GM19240 (cell line): ENCODE data around the gene TAGLN.
"Not testable (repeated sequence)": the region's sequence is repeated elsewhere in the genome, so short reads cannot be mapped to it uniquely, and the experiment has no call there.

Experiments used
- DNase-seq: peaks from one replicate; pipeline ENCODE4 v3.0.0; 2011; ENCODE audit warnings: low spot score; ENCODE audit not compliant: insufficient read length

The TAGLN gene

DNA sequence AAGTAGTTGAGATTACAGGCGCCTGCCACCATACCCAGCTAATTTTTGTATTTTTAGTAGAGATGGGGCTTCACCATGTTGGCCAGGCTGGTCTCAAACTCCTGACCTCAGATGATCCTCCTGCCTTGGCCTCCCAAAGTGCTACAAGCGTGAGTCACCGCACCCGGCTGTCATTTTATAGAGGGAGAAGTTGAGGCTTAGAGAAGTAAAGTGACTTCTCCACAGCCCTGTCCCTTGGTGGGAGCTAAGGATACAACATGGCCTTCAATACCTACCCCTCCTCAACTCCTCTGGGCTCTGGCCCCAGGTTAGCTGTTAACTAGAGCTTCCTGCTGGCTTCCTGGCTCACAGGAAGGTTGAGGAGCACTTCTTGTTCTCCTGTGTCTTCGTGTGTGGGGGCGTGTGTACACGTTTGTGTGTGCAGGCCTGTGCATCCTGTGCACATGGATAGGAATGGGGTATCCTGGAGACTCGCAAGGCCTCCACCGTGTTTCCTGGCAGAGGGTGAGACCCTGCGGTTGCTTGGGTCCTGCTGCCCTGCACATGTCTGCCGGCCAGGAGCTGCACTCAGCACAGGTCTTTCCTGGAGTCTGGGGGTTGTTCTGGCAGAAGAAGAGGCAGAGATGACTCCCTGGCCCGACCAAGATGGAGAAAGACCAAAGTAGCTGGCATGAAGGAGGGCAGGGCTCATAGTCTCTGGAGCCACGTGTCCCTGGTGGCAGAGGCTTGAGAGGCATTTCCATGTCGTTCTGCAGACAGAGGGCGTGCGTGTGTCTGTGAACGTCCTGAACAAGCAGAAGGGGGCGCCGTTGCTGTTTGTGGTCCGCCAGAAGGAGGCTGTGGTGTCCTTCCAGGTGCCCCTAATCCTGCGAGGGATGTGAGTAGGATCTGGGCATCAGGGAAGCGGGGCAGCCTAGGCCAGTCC, 18.2 kb upstream of the TAGLN start:
- peak; percentile 58 for DNase-seq

DNA sequence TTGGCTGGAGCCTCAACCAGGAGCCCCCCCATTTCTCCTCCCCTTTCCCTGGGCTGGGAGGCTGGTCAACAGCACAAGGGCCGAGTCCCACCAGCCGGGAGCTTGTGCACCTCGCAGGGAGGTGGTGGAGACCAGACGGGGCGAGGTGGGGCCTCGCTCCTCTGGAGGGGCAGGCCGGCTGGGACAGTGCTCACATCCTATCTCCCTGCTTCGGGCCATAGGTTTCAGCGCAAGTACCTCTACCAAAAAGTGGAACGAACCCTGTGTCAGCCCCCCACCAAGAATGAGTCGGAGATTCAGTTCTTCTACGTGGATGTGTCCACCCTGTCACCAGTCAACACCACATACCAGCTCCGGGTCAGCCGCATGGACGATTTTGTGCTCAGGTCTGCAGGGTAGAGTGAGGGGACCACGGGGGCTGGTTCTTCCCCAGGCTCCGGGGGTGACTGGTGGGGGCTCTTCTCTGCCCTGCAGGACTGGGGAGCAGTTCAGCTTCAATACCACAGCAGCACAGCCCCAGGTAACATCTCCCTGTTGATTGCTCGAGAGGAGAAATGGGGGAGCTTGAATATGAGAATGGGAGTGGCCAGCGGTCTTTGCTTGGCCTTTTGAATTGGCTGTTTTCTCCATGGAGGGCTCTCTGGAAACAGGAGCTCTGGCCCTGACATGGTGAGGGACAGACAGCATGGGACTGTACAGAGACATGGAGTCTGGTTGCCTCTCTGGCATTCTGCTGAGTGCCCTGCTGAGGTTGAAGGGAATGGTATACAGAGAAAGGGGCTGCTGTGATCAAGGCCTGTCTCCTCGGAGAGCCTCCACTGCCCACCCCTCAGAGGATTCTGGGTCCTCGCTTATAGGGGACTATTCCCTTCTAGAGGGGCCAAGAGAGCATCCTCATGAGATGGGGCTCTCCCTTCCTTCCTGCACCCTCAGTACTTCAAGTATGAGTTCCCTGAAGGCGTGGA, 17.3 kb upstream of the TAGLN start:
- no peak for DNase-seq

- DNase-seq: no peak
Measured at GRCh38 chr11:117182551-117182935, 16.6 kb upstream of the TAGLN start.

- DNase-seq: not testable (repeated sequence)
Measured at GRCh38 chr11:117183178-117183577, 16.0 kb upstream of the TAGLN start.

- DNase-seq: no peak
Measured at GRCh38 chr11:117183724-117184349, 15.3 kb upstream of the TAGLN start.

DNA sequence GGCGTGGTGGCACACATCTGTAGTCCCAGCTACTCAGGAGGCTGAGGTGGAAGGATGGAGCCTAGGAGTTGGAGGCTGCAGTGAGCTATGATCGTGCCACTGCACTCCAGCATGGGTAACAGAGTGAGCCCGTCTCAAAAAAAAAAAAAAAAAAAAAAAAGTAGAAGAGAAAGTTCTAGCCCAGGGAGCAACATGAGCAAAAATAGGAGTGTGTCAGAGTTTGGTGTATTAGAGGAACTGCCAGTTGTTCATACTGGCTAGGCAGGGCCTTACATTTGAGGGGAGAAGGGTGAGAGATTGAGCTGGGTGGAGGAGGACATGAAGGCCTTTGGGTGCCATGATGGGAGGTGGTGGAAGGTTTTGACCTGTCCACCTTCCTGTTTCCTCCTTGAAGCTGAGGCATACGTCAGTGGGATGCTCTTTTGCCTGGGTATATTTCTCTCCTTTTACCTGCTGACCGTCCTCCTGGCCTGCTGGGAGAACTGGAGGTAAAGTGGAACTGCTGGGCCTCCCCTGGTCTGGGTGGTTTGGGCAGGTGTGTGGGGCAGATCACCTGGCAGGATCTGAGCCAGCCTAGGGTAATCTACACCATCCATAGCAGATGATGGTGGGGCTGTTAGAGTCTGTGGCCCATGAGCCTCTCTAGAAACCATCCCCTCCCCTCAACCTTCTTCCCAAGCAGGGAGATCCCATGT, 13.3 kb upstream of the TAGLN start:
- no peak for DNase-seq

GRCh38 chr11:117186431-117186761, 12.8 kb upstream of the TAGLN start:
- no peak for DNase-seq

DNA sequence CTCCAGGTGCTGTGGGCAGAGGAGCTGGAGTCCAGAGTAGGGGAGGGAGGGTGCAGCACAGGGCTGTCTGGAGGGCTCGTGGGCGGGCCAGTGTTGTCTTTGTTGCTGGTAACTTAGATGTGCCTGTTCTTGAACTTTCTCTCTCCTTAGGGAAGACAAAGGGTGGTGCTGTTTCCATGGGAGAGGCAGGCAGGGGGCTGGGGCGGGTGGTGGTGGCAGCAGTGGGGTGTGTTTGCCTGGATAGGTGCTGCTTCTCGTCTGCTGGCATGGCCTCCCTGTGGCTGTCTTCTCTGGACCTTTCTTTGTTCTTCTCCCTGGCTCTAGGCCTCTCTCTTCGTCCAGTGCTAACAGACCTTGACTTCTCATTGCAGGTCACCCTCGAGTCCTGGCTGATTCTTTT, 12.2 kb upstream of the TAGLN start:
- DNase-seq: no peak

GRCh38 chr11:117187428-117187798, 11.8 kb upstream of the TAGLN start:
- DNase-seq: no peak

DNA sequence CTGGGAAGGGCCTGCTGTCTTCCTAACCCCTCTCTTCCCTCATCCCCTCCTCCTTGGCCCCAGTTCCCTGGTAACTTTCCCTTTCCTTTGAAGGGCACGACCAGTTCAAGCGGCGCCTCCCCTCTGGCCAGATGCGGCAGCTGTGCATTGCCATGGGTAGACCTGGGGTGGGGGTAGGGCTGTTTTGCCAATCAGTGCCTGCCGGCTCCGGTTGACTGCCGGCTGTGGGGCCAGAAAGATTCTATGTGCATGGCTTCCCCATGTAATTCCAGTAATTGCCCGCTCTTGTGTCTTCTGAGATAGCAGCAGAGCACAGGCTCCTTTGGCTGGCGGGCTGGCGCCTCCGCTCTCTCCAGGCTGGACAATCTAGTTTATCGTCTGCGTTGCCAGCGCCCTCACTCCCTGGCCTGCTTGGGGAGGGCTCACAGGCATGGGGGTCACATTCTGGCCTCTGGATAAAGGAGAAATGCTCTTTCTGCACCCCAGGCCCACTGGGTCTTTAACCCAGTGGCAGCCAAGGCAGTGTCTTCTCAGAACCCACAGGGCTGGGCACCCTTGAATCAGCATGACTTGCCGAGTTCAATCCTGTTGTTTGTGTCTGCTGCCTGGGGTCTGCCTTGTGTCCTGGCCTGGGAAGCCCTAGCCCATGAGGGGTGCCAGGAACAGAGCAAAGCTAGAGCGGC, 11.2 kb upstream of the TAGLN start:
- no peak for DNase-seq

GRCh38 chr11:117188620-117189081, 10.5 kb upstream of the TAGLN start:
- no peak for DNase-seq

DNA sequence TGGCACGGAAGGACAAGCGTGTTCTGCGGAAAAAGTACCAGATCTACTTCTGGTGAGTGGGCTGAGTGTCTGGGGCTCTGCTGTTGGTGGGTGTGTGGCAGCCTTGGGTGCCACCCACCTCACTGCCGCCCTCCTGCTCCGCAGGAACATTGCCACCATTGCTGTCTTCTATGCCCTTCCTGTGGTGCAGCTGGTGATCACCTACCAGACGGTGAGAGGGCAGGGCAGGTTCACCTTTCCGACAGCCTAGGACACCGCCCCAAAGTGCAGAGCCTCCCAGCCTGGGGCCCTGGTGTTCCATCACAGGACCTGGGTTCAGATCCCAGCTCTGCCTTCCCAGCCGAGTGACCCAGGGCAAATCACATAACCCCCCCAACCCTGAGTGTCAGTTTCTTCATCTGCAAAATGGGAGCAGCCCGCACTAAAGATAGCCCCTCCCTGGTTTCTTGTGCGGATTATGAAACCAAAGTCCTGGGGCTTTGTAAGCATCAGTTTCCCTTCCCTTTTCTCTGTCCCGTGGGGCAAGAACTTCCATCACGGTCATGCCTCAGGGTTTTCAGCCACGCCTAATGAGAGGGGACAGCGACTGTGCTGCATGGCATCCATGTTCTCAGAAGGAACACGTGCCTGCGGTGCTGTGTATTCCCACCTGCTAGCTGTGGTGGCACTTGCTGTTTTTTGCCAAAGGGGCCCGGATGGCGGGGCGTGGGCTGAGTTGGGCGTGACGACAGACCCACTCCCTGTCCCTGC, 9.8 kb upstream of the TAGLN start:
- no peak for DNase-seq

GRCh38 chr11:117189941-117190544, 9.1 kb upstream of the TAGLN start:
- no peak for DNase-seq

DNA sequence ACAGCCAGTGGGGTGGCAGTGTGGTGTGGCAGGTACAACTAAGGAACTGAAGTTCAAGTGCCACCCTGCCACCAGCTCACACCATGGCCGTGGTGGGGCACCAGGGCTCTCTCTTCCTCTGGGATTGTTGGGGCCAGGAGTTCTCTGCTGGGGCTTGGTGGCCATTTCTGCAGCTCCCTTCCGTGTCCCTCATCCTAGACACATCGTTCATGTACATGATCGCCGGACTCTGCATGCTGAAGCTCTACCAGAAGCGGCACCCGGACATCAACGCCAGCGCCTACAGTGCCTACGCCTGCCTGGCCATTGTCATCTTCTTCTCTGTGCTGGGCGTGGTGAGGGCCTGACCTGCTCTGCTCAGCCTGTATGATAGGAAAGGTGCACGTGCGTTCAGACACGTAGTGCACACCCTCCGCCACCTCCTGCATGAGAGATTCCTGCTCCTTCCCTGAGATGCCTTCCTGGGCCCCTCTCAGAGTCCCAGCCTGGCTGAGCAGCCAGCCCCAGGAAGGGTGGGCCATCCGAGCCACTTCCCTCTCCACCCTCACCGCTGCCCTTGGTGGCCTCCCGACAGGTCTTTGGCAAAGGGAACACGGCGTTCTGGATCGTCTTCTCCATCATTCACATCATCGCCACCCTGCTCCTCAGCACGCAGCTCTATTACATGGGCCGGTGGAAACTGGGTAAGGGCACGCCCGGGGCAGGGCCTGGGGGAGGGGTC, 7.3 kb upstream of the TAGLN start:
- no peak for DNase-seq

DNA sequence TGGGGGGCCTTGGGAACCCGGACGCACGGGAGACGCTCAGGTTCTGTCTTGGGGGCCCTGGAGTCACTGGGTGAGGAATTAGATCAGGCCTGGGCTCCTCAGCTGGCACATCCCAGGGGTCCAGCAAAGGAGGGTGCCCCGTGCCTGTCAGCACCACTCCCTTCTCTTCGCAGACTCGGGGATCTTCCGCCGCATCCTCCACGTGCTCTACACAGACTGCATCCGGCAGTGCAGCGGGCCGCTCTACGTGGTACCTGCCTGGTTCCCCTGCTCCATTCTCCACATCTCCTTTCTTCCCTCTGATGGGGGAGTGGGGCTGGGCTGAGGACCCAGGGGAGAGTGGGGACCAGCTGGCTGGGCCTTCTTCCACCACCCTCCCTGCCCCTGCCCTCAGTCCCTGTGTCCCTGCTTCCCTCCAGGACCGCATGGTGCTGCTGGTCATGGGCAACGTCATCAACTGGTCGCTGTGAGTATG, 6.7 kb upstream of the TAGLN start:
- DNase-seq: no peak

- DNase-seq: no peak
Measured at GRCh38 chr11:117193130-117194020, 5.8 kb upstream of the TAGLN start.

DNA sequence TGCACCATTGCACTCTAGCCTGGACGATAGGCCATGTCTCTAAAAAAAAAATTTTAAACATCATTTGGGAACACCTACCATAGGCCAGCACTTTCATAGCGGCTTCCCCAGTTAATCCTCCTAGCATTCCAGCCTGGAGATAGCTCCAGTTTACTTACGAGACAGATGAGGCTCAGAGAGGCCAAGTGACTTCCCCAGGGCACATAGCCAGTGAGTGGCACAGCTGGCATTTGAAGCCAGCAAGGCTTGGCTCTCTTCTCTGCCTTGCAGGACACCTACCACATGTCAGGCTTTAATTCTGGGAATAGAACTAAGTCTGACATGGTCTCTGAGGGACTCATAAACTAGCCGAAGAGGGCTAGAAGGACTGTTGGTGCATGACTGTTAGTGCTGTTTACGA, 4.9 kb upstream of the TAGLN start:
- DNase-seq: no peak

- DNase-seq: no peak
Measured at GRCh38 chr11:117195258-117195657, 3.9 kb upstream of the TAGLN start.
